Vagina (tissue), 2 donors: ENCODE data around the gene BMERB1.
"Not testable (repeated sequence)": the region's sequence is repeated elsewhere in the genome, so short reads cannot be mapped to it uniquely, and the experiment has no call there.

Experiments
- POLR2A ChIP-seq, 2 donors: fragments of 450-650 bp; IDR thresholded peaks; one replicate each; pipeline ENCODE4 v1.6.1; 2017; ENCODE audit warnings: antibody characterized with exemption in 2 of 2, mild to moderate bottlenecking in 2 of 2, moderate library complexity in 2 of 2
- POLR2AphosphoS5 ChIP-seq, 2 donors: sonication (generic); formaldehyde crosslinking; IDR thresholded peaks; one replicate each; pipeline ENCODE4 v1.9.0; 2017; ENCODE audit warnings: antibody characterized with exemption in 2 of 2, mild to moderate bottlenecking in 2 of 2, low read depth in 1 of 2; ENCODE audit not compliant: insufficient read depth in 1 of 2
- TF ChIP-seq, protein P1 (sequence below), 3 experiments: fragments of 450-650 bp in 2 of 3; fragments of 200-600 bp in 1 of 3; sonication (generic) in 1 of 3; IDR thresholded peaks; one replicate each; pipeline ENCODE4 v1.5.1; 2017 to 2019; ENCODE audit warnings: antibody characterized with exemption in 3 of 3, mild to moderate bottlenecking in 2 of 3, moderate library complexity in 2 of 3

DNA sequence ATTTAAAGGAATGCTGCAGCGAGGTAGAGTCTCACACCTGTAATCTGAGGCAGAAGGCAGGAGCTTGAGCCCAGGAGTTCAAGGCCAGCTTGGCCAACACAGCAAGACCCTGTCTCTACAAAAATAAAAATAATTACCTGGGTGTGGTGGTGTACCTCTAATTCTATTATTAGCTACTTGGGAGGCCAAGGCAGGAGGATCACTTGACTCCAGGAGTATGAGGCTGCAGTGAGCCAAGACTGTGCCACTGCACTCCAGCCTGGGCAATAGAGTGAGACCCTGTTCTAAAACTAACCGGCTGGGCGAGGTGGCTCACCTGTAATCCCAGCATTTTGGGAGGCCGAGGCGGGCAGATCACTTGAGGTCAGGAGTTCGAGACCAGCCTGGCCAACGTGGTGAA lies 18.9 kb downstream of the BMERB1 start:
- TF ChIP-seq, protein P1, sequence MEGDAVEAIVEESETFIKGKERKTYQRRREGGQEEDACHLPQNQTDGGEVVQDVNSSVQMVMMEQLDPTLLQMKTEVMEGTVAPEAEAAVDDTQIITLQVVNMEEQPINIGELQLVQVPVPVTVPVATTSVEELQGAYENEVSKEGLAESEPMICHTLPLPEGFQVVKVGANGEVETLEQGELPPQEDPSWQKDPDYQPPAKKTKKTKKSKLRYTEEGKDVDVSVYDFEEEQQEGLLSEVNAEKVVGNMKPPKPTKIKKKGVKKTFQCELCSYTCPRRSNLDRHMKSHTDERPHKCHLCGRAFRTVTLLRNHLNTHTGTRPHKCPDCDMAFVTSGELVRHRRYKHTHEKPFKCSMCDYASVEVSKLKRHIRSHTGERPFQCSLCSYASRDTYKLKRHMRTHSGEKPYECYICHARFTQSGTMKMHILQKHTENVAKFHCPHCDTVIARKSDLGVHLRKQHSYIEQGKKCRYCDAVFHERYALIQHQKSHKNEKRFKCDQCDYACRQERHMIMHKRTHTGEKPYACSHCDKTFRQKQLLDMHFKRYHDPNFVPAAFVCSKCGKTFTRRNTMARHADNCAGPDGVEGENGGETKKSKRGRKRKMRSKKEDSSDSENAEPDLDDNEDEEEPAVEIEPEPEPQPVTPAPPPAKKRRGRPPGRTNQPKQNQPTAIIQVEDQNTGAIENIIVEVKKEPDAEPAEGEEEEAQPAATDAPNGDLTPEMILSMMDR (IDR thresholded peaks at IDR 0.05), result not testable (repeated sequence)
- TF ChIP-seq POLR2A (IDR thresholded peaks at IDR 0.05); POLR2AphosphoS5 (IDR thresholded peaks at IDR 0.05; ENCODE audit: insufficient read depth in 1 of 2, low read depth in 1 of 2): not testable (repeated sequence)
